GM12873 (cell line): ENCODE results near the gene OR56A5.

ENCODE experiments used
- TF ChIP-seq, protein P1 (sequence below): IDR thresholded peaks from 2 replicates; pipeline ENCODE4 v1.5.1; 2012; ENCODE audit warnings: low read depth, mild to moderate bottlenecking, moderate library complexity, low read length, control low read depth; ENCODE audit not compliant: insufficient read depth; ENCODE audit errors: missing control alignments

The OR56A5 gene

DNA sequence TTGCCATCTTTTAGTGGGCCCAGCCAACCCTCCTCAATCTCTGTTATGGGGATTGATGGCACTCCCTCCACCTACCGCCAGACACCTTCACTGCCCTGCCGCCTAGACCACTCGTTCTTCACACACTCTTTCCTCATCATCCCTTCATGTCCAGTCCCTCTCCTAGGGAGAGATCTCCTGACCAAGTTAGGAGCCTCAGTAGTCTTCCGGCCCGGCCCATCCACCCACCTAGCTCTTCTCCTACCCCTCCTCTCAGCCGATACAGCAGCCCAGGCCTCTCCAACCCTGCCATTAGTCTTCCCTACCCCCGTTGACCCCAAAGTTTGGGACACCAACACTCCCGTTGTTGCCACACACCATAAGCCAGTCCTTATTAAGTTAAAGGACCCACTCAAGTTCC, 37.2 kb downstream of the OR56A5 start:
- TF ChIP-seq, protein P1, sequence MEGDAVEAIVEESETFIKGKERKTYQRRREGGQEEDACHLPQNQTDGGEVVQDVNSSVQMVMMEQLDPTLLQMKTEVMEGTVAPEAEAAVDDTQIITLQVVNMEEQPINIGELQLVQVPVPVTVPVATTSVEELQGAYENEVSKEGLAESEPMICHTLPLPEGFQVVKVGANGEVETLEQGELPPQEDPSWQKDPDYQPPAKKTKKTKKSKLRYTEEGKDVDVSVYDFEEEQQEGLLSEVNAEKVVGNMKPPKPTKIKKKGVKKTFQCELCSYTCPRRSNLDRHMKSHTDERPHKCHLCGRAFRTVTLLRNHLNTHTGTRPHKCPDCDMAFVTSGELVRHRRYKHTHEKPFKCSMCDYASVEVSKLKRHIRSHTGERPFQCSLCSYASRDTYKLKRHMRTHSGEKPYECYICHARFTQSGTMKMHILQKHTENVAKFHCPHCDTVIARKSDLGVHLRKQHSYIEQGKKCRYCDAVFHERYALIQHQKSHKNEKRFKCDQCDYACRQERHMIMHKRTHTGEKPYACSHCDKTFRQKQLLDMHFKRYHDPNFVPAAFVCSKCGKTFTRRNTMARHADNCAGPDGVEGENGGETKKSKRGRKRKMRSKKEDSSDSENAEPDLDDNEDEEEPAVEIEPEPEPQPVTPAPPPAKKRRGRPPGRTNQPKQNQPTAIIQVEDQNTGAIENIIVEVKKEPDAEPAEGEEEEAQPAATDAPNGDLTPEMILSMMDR = no peak

DNA sequence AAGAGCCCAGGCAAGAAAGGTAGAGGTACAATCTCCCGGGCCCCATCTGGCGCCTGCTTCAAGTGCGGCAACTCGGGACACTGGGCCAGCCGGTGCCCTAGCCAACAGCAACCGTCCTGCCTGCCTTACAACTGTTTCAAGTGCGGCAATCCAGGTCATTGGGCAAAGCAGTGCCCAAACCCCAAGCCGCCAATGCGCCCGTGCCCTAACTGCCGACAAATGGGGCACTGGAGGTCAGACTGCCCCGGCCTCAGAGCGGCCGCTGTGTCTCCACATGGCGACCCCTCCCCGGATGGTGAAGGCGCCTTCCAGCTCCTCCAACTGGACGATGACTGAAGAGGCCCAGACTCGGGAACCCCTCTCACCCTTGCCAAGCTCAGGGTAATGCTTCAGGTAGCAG, 37.7 kb downstream of the OR56A5 start:
- TF ChIP-seq, protein P1 = no peak

DNA sequence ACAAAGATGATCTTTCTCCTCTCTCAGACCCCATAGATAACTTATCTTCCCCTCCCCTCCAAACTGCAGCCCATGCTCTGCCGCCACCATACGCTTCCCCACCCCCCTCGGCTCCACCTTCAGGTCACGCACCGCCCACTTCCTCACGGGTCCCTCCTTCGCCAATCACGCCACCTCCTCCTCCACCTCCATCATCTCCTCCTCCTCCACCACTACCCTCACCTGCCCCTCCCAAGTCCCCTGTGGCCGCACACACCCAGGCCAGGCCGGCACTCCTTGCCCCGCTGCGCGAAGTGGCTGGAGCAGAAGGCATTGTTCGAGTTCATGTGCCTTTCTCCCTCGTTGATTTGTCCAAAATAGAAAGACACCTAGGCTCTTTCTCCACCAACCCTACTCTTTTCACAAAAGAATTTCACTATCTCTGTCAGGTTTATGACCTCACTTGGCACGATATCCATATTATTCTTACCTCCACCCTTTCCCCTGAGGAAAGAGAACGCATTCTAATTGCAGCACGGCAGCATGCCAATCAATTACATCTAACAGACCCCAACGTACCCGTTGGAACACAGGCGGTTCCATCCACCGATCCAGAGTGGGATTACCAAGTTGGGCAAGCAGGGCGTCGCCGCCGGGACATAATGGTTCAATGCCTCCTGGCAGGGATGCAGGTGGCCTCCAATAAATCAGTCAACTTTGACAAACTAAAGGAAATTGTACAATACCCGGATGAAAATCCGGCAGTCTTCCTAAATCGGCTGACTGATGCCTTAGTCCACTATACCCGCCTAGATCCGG, 38.5 kb downstream of the OR56A5 start:
- TF ChIP-seq, protein P1 = no peak

DNA sequence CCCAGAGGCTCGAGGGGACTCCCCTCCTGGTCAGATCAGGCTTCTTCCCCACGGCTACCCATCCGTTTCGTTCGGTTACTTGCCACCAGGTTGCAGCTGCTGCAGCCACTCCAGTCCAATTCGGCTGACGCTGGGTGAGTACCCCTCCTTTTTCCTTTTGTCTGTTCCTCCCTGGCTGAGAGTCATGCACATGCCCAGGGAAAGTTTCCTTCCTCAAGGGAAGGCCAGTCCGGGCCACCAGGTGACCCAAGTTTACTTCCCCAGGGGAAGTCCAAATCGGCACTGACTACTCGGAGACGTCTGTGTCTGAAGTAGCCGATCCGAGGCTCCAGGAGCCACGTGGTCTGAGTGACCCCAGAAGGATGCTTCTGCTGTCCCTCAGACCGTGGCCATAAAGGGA, 39.5 kb downstream of the OR56A5 start:
- TF ChIP-seq, protein P1 = no peak

DNA sequence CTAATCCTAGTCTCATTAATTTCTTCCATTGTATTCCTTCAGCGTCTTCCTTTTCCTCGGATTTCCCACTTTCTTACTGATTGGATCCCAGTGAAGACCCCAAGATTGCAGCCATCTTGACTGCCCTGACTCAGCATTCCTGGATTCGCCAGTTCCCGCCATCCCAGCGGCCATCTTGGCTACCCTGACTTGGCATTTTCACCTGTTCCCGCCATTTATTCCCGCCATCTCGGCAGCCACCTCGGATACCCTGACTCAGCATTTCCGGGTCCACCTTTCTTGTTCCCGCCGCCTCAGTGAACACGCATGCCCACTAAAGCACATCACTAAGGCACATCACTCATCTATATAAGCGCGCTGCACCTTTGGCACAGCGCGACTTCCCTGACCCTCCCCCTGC, 40.0 kb downstream of the OR56A5 start:
- TF ChIP-seq, protein P1 = no peak

DNA sequence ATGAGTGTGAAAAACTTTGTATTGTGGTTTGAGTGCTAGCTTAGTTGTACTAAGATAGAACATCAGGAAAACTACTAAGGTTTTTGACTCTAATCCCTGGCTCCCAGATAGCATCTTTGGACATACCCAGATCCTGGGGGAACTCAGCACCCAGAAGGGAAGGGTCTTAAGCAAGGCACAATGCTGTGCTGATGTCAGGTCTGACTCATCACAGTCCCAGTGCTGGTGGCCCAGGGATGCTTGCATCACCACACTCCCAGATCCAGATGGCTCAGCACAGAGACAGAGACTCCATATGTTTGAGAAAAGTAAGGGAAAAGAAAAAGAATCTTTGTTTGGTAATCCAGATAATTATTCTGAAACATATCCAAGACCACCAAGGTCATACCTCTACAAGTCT, 44.5 kb downstream of the OR56A5 start:
- TF ChIP-seq, protein P1 = no peak

DNA sequence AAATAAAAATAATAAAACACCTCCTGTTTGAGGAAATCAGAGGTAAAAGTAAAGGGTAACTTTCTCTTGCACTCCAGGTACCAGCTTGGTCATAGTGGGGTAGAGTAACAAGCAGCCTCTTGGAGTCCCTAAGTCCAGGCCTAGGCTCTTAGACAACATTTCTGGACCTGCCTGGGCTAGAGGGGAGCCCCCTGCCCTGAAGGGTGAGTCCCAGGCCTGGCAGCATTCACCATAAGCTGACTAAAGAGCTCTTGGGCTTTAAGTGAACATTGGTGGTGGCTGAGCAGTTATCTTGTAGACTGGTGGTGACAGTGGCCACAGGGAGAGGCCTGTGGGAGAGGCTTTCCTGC, 44.9 kb downstream of the OR56A5 start:
- TF ChIP-seq, protein P1 = no peak
